GM12872 (cell line): ENCODE data around the gene SHB.

Source experiments
- CTCF ChIP-seq: IDR thresholded peaks from 3 replicates; pipeline ENCODE4 v1.5.1; 2011; ENCODE audit warnings: low read depth, mild to moderate bottlenecking, low read length, moderate library complexity; ENCODE audit not compliant: insufficient read depth

SHB gene

DNA sequence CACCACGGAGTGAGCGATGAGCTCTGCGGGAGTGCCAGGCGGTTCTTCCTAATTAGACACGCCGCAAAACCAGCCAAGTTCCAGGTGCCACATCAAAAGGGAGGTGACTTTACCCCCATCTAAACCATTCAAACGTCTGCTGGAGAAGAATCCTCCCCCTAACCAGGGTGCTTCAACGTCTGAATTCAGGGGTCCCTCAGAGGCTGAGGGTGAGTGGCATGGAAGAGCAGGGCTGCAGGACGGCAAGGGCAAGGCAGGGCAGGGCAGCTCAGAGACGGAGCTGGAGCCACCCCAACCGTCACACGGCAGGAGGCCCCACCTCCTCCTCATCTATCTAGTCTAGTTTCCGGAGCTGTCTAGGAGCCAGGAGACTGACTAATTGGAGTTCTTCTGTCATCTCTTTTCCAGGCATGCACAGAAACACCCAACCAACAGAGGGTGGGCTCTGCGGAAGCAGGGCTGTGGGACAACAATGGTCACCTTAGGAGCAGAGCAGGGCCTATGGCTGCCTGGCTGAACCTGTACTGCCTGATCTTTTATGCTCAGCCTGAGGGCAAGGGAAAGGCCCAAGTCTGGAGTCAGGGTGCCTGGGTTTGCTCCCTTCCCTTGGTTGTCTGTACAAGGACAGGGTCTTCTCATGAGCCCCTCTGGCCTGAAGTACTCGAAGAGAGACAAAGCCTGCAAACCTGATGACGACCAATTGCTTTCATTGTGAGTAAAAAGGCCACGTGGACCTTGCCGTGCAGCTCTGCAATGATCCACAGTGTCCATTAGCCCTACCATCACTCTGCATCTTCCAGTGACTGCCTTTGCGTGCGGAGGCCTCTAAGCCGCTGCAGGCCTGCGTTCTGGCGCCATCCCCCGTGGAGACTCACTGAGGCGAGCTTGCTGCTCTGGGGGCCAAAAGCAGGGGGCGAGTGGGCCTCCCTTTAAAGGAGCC is 84.1 kb downstream of the SHB start:
- TF ChIP-seq CTCF: no peak

- no peak for TF ChIP-seq CTCF
Observed at GRCh38 chr9:37984278-37984671, 84.8 kb downstream of the SHB start.

GRCh38 chr9:37983381-37984067 is 85.5 kb downstream of the SHB start:
- TF ChIP-seq CTCF: no peak

DNA sequence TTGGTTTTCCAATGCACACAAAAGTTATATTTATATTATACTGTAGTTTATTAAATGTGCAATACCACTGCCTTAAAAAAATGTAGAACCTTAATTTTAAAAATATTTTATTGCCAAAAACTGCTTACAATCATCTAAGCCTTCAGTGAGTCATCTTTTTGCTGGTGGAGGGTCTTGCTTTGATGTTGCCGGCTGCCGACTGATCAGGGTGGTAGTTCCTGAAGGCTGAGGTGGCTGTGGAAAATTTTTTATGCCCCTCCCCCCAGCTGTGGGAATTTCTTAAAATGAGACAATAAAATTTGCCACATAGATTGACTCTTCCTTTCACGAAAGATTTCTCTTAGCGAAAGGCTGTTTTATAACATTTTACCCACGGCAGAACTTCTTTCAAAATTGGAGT is 89.2 kb downstream of the SHB start:
- no peak for TF ChIP-seq CTCF

DNA sequence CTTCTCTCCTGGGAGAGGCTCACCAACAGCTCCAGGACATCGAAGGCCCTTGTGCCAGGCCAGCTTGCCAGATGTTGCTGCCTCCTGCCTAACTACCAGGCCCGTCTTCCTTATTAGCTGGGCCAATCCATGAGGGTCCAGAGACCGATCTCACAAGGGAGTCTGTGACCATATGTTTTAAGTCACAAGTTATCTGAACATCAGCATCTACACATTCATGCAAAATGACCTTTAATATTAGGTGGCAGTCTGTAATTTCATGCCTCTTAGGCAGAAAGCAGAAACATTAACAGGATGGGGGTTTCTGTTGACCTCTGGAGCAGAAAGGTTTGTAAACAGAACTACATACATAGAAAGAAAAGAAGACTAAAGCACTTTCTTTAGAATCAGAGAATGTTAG is 90.0 kb downstream of the SHB start:
- TF ChIP-seq CTCF: no peak

DNA sequence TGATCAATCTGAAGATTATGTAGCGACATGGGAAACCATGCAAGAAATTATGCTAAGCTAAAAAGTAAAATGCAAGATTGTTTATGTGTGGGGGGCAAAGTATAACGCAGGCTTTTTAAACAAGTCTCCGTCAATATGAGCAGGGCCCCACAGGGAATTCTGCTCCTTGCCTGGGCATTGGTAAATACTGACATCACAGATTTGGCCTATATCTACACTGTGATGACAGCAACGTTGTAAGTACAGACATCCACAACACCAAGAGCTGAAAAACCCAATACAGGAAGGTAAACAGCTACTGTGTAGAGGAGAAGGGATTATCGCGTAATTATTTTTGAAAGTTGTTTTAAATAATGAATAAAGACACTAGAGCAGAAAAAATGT is 90.6 kb downstream of the SHB start:
- no peak for TF ChIP-seq CTCF

DNA sequence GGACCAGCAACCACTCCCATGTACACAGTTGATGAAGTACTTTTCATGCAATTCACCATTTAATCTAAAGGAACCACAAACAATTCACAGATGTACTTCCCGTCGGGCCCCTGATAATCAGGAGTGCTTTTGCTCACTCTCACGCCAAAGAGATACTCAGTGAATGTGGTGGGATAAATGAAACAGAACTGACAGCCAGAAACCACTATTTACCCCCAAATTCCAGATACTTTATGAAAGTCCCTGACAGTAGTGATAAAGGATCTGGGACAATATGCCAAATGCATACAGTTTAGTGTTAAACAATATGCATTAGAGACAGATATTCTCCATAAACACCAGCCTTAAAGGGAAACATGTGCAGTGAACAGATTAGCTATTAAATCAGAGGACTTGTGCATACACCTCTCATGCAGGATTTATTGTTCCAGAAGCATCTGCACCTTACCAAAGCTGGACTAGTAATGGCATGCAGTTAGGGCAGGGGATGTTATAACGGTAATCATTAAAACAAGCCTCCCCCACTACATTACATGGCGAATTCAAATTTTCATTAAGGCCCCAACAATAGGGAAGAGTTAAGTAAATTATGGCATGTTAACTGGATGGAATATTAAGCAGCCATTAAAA is 91.1 kb downstream of the SHB start:
- no peak for TF ChIP-seq CTCF
